A673 (cell line): ENCODE measurements around the gene PGC. TPM values are rescaled to one million over a fixed set of nuclear protein-coding genes. Genes with fewer than 3 reads are reported as not detected.

ENCODE experiments used
- BruUV-seq: library from RNA; stranded (reverse); fragments of 400-500 nt; replicated peaks from 2 replicates; lab custom pipeline; 2021; lab: Mats Ljungman, UMichigan
- CTCF ChIA-PET: fragments of 300-600 bp; sonication (Branson Sonifier 250); formaldehyde crosslinking; loops from one replicate; lab custom pipeline; 2022; ENCODE audit warnings: antibody characterized with exemption; lab: Charles Lee
- POLR2A ChIA-PET: fragments of 300-600 bp; sonication (Branson Sonifier 250); formaldehyde crosslinking; loops from one replicate; lab custom pipeline; 2022; ENCODE audit warnings: antibody characterized with exemption; ENCODE audit not compliant: low non-redundant PET; lab: Charles Lee
- DNase-seq: peaks from one replicate; pipeline ENCODE4 v3.0.0-alpha.2; 2015; ENCODE audit warnings: low spot score
- H3K27ac ChIP-seq: fragments of 200-600 bp; sonication (generic); 2 replicates; pipeline ENCODE4 v1.5.1; 2016; ENCODE audit warnings: mixed run types, low read depth, mild to moderate bottlenecking, mixed read lengths, antibody characterized with exemption, low read length; ENCODE audit not compliant: poor library complexity, severe bottlenecking
- H3K27me3 ChIP-seq: fragments of 200-600 bp; sonication (generic); replicated peaks from 2 replicates; pipeline ENCODE4 v1.6.1; 2017; ENCODE audit warnings: mixed run types, low read depth, mild to moderate bottlenecking, mixed read lengths, antibody characterized with exemption, low read length; ENCODE audit not compliant: insufficient read depth, poor library complexity
- H3K36me3 ChIP-seq: fragments of 200-600 bp; sonication (generic); 2 replicates; pipeline ENCODE4 v1.6.1; 2016; ENCODE audit warnings: mixed run types, mild to moderate bottlenecking, mixed read lengths, antibody characterized with exemption, low read length; ENCODE audit not compliant: insufficient read depth, poor library complexity, severe bottlenecking
- H3K4me1 ChIP-seq: fragments of 200-600 bp; sonication (generic); 2 replicates; pipeline ENCODE4 v1.6.1; 2017; ENCODE audit warnings: mixed run types, mild to moderate bottlenecking, mixed read lengths, antibody characterized with exemption, low read length; ENCODE audit not compliant: insufficient read depth, poor library complexity, severe bottlenecking
- H3K4me3 ChIP-seq: fragments of 200-600 bp; sonication (generic); 2 replicates; pipeline ENCODE4 v1.5.1; 2016; ENCODE audit warnings: low read depth, mixed run types, mild to moderate bottlenecking, mixed read lengths, low read length; ENCODE audit not compliant: poor library complexity, severe bottlenecking
- H3K9me3 ChIP-seq: fragments of 200-600 bp; sonication (generic); 2 replicates; pipeline ENCODE4 v1.6.1; 2016; ENCODE audit warnings: mixed run types, low read depth, mild to moderate bottlenecking, mixed read lengths, antibody characterized with exemption, low read length; ENCODE audit not compliant: poor library complexity, severe bottlenecking
- EZH2 ChIP-seq: fragments of 200-600 bp; sonication (generic); IDR thresholded peaks from 2 replicates; pipeline ENCODE4 v1.6.1; 2017; ENCODE audit warnings: borderline replicate concordance, low read depth, mild to moderate bottlenecking, mixed read lengths, antibody characterized with exemption, low read length; ENCODE audit not compliant: poor library complexity, severe bottlenecking
- intact Hi-C: fragments of 100-400 bp; cut with micrococcal nuclease; formaldehyde crosslinking; loops from one replicate; pipeline ENCODE4 v1.10.0; 2022; ENCODE audit not compliant: unreplicated experiment
- total RNA-seq: library from RNA; stranded (reverse); gene quantifications from 2 replicates; pipeline ENCODE4 v1.2.3, GENCODE V29; 2021
- TF ChIP-seq, protein P1 (sequence below): fragments of 300-800, 200-600 bp; sonication (generic); conservative IDR thresholded peaks from 2 replicates; pipeline ENCODE4 v1.5.1; 2017; ENCODE audit warnings: low read depth, mild to moderate bottlenecking, antibody characterized with exemption, low read length, moderate library complexity, mixed read lengths

The PGC gene
- total RNA-seq, 1 experiment from 2014 or later: not detected

DNA sequence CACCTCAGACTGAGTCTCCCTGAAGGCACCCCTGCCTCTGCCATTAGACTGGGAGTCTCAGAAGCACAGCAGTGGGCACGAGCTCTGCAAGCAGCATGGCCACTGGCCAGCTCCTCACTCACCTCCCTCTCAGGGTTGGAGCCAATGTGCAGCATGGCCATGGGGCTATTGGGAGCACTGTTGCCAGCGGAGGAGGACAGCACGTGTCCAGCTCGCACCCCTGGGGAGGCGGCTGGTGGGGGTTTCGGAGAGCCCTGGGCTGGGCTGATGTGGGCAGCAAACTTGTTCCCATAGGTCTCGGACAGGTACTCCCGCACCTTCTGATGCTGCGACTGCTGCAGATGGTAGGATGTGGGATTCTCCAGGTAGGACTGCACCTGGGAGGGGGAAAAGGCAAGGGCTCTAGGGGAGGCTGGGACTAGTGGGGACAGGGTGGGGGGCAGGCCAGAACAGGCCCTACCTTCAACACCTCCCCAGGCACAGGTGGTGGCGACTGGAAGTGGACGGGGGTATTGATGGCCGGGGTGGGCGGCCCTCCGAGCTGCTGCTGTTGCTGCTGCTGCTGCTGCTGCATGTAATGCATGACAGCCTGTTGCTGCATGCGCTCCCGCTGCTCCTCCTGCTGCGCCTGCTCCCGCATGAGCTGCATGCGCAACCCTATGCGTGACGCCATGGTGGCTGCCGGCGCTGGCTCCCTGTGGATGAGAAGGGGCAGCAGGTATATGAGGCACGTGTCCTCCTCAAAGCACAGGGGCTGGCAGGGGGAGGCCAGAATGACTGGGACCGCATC is 56.5 kb downstream of the PGC start:
- no peak for DNase-seq
- no peak for TF ChIP-seq EZH2
- TF ChIP-seq, protein P1, sequence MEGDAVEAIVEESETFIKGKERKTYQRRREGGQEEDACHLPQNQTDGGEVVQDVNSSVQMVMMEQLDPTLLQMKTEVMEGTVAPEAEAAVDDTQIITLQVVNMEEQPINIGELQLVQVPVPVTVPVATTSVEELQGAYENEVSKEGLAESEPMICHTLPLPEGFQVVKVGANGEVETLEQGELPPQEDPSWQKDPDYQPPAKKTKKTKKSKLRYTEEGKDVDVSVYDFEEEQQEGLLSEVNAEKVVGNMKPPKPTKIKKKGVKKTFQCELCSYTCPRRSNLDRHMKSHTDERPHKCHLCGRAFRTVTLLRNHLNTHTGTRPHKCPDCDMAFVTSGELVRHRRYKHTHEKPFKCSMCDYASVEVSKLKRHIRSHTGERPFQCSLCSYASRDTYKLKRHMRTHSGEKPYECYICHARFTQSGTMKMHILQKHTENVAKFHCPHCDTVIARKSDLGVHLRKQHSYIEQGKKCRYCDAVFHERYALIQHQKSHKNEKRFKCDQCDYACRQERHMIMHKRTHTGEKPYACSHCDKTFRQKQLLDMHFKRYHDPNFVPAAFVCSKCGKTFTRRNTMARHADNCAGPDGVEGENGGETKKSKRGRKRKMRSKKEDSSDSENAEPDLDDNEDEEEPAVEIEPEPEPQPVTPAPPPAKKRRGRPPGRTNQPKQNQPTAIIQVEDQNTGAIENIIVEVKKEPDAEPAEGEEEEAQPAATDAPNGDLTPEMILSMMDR: no peak
- Histone ChIP-seq H3K4me3 (no peak overlapping the region), H3K27ac (no peak overlapping the region), H3K36me3 (no peaks in the 10 kb centered on the region), H3K4me1 (no peaks in the 10 kb centered on the region), H3K27me3 (no peaks in the 10 kb centered on the region), H3K9me3 (no peaks in the 10 kb centered on the region)
- intact Hi-C loops: no loop called here
- ChIA-PET CTCF (no interaction called here), POLR2A (no interaction called here)
- no TSS peak for BruUV-seq

DNA sequence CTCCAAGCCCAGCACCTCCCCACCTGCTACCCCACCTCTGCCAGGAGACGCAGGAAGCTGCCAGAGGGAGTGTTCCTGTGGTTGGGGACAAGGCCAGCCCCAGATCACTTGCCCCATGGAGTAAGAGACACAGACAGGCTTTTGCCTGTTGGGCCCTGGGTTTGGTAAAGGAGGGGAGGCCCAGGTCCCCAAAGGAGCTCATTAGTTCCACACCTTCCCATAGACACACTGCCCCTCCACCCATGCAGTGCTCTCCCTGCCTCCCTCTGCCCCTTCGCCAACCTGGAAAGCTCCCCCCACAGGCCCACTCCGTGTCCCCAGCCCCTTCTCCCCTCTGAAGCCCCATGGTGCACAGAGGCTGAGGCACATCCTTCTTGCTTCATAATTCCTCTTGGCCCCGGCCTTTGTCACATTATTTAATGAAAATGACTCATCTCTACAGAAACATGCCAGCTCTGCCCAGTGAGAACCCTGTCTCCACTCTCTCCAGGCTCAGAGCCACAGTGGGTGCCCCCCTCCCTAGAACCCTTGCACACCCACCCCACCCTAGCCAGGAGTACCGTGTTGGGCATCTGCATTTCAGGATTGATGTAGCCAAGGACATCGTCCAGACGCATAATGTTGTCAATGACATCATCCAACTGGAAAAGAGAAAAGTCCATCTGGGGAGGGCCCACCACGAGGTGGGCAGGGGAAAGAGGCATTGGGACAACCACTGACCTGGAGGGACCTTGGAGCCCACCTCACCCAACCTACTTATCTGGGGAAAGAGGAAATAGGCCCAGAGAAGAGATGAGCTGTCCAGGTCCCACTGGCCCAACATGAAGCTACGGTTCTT is 57.8 kb downstream of the PGC start:
- intact Hi-C loops: loop anchor here (10.0 kb wide), 1 partner anchor 355 kb away; no protein-coding TSS in a partner anchor
- POLR2A ChIA-PET: interaction anchor here (0.5 to 0.6 kb wide), 2 partner anchors 142 to 1332 kb away, joined by 6 to 7 read pairs; partner anchors contain the start of gene RRP36
- DNase-seq: peak; percentile 31

More for the DNA sequence above, 57.8 kb downstream of the PGC start:
- TF ChIP-seq, protein P1: no peak
- no peaks in the 10 kb centered on the region for H3K27me3 ChIP-seq
- BruUV-seq: no TSS peak
- H3K36me3 ChIP-seq: no peaks in the 10 kb centered on the region
- no peaks in the 10 kb centered on the region for H3K9me3 ChIP-seq
- H3K4me1 ChIP-seq: no peaks in the 10 kb centered on the region
- H3K4me3 ChIP-seq: no peak overlapping the region
- CTCF ChIA-PET: interaction anchor here (0.5 to 0.6 kb wide), 2 partner anchors 26 to 86 kb away, joined by 5 to 9 read pairs; no protein-coding TSS in a partner anchor
- no peak overlapping the region for H3K27ac ChIP-seq
